K562 (cell line): ENCODE results near the gene CSNK1A1L. TPM values are rescaled to one million over a fixed set of nuclear protein-coding genes. Genes with fewer than 3 reads are reported as not detected.
A peak's percentile ranks its signal among the peaks of the same experiment; 100 is the strongest.

Experiments
- ATAC-seq: fragments of 200-7000 bp; cut with Tn5 transposase; 3 replicates; pipeline ENCODE4 v1.9.1; 2020; ENCODE audit warnings: moderate library complexity
- BruUV-seq: library from RNA; stranded (reverse); fragments of 400-500 nt; replicated peaks from 2 replicates; lab custom pipeline; 2021; lab: Mats Ljungman, UMichigan
- CTCF ChIA-PET: fragments of 300-600 bp; formaldehyde crosslinking; extraction: SDS; loops from one replicate; lab custom pipeline; 2021; ENCODE audit warnings: low intra/inter-chr PET ratio; lab: Yijun Ruan, JAX
- POLR2A ChIA-PET: fragments of 300-600, 350-650 bp; sonication (Branson Sonifier 250); formaldehyde crosslinking; extraction: SDS; loops from one replicate; lab custom pipeline; 2021; ENCODE audit warnings: antibody characterized with exemption, inconsistent platforms; lab: Yijun Ruan, JAX
- DNase-seq, 4 experiments: peaks; one replicate each; pipeline versions ENCODE4 v3.0.0 to v3.0.0-alpha.2; 2011 to 2018; ENCODE audit warnings: low spot score in 3 of 4, mixed read lengths in 3 of 4; ENCODE audit errors: extremely low read depth in 1 of 4
- FAIRE-seq: peaks from 2 replicates; lab custom pipeline; 2011; peaks lifted over from hg19 to GRCh38; lab: Jason Lieb, UNC
- H2AFZ ChIP-seq: 2 replicates; pipeline ENCODE4 v1.6.0; 2011; ENCODE audit warnings: low read depth, low read length, control low read depth, inconsistent platforms
- H3K27ac ChIP-seq: fragments of 200-600 bp; 3 replicates; pipeline ENCODE4 v1.8.0; 2011; ENCODE audit warnings: low read depth, mild to moderate bottlenecking, control low read depth, inconsistent platforms, low read length, moderate library complexity, mixed read lengths; ENCODE audit errors: extremely low read depth
- H3K27me3 ChIP-seq, 2 experiments: fragments of 300-600 bp in 1 of 2; 2 replicates in 1 of 2; 3 replicates in 1 of 2; pipeline versions ENCODE4 v1.6.0 to v1.8.0; 2011; ENCODE audit warnings: inconsistent platforms in 2 of 2, low read length in 2 of 2, mild to moderate bottlenecking in 1 of 2, mixed read lengths in 1 of 2, moderate library complexity in 1 of 2; ENCODE audit not compliant: control insufficient read depth in 2 of 2, insufficient read depth in 2 of 2
- H3K36me3 ChIP-seq: fragments of 300-600 bp; 3 replicates; pipeline ENCODE4 v1.8.0; 2011; ENCODE audit warnings: mild to moderate bottlenecking, low read length, inconsistent platforms; ENCODE audit not compliant: control insufficient read depth, insufficient read depth
- H3K4me1 ChIP-seq, 2 experiments: fragments of 200-600 bp in 1 of 2; replicated peaks in 1 of 2; 2 replicates in 1 of 2; 3 replicates in 1 of 2; pipeline versions ENCODE4 v1.5.1 to v1.8.0; 2011; ENCODE audit warnings: inconsistent platforms in 2 of 2, low read length in 2 of 2, mild to moderate bottlenecking in 1 of 2, mixed read lengths in 1 of 2, moderate library complexity in 1 of 2; ENCODE audit not compliant: control insufficient read depth in 2 of 2, insufficient read depth in 2 of 2
- H3K4me2 ChIP-seq: 2 replicates; pipeline ENCODE4 v1.6.1; 2011; ENCODE audit warnings: low read length, control low read depth, inconsistent platforms, mixed read lengths; ENCODE audit not compliant: insufficient read depth
- H3K4me3 ChIP-seq: fragments of 200-600 bp; sonication (generic), shearing (Covaris generic); 2 replicates; pipeline ENCODE4 v1.5.1; 2016; ENCODE audit warnings: control low read depth, inconsistent platforms
- H3K79me2 ChIP-seq: fragments of 200-600 bp; 3 replicates; pipeline ENCODE4 v1.8.0; 2011; ENCODE audit warnings: low read length, inconsistent platforms; ENCODE audit not compliant: control insufficient read depth, insufficient read depth
- H3K9ac ChIP-seq, 2 experiments: 2 replicates each; pipeline versions ENCODE4 v1.6.0 to v1.6.1; 2011; ENCODE audit warnings: low read depth in 2 of 2, low read length in 2 of 2, control low read depth in 1 of 2, inconsistent platforms in 1 of 2, mild to moderate bottlenecking in 1 of 2, mixed read lengths in 1 of 2; ENCODE audit not compliant: insufficient read depth in 1 of 2
- H3K9me1 ChIP-seq: one replicate; pipeline ENCODE4 v1.6.0; 2011; ENCODE audit warnings: inconsistent platforms, mild to moderate bottlenecking, low read length, moderate library complexity; ENCODE audit not compliant: control insufficient read depth, insufficient read depth
- H3K9me3 ChIP-seq: replicated peaks from 2 replicates; pipeline ENCODE4 v1.5.1; 2011; ENCODE audit warnings: low read depth, low read length, inconsistent platforms; ENCODE audit not compliant: control insufficient read depth, insufficient read depth
- H4K20me1 ChIP-seq: replicated peaks from 2 replicates; pipeline ENCODE4 v1.6.1; 2011; ENCODE audit warnings: low read length, inconsistent platforms, mixed read lengths; ENCODE audit not compliant: control insufficient read depth, insufficient read depth
- FOSL1 ChIP-seq: fragments of 200-800 bp; sonication (Bioruptor generic); conservative IDR thresholded peaks from 2 replicates; pipeline ENCODE4 v1.6.1; 2016; ENCODE audit warnings: missing genetic modification characterization, missing compliant biosample characterization
- FOXA3 ChIP-seq, 2 experiments: fragments of 450-650 bp in 1 of 2; sonication (generic) in 1 of 2; formaldehyde crosslinking; IDR thresholded peaks in 1 of 2; conservative IDR thresholded peaks in 1 of 2; 2 replicates each; pipeline versions ENCODE4 v1.4.0 to v1.8.0; 2020 to 2022; ENCODE audit warnings: mild to moderate bottlenecking in 2 of 2, missing genetic modification reagents in 1 of 2
- MCM7 ChIP-seq, 2 experiments: fragments of 450-650 bp; IDR thresholded peaks; 2 replicates each; pipeline ENCODE4 v1.6.1; 2016 to 2018
- PHB ChIP-seq: fragments of 250-450 bp; sonication (Bioruptor Pico); IDR thresholded peaks from 2 replicates; pipeline ENCODE4 v1.5.0; 2021
- SRSF1 ChIP-seq: fragments of 200-400 bp; formaldehyde crosslinking; IDR thresholded peaks from 2 replicates; pipeline ENCODE4 v1.6.1; 2017; ENCODE audit warnings: mild to moderate bottlenecking, low read depth, low read length, moderate library complexity
- ZKSCAN3 ChIP-seq: fragments of 250-450 bp; sonication (Bioruptor Pico); IDR thresholded peaks from 2 replicates; pipeline ENCODE4 v1.4.0; 2020
- WGBS: fragments of 100-300 bp; shearing (Covaris generic); methylation state at CpG from one replicate; pipeline ENCODE4 v1.1.6; 2016; ENCODE audit warnings: low coverage, mixed read lengths; ENCODE audit not compliant: insufficient coverage; ENCODE audit errors: missing lambda C conversion rate; 5-methylcytosine and 5-hydroxymethylcytosine counted together
- in situ Hi-C: fragments of 300-500 bp; cut with MboI; formaldehyde crosslinking; loops from 4 replicates; pipeline ENCODE4 v1.15.0; 2018; ENCODE audit warnings: inconsistent platforms, mixed read lengths
- intact Hi-C: fragments of 100-400 bp; cut with micrococcal nuclease; formaldehyde crosslinking; loops from 2 replicates; pipeline ENCODE4 v1.14.2; 2022
- polyA plus RNA-seq, 8 experiments: library from polyadenylated mRNA; depleted of rRNA in 4 of 8; stranded (reverse) in 5 of 8; unstranded in 3 of 8; fragments of >200 nt; fragmentation: Nextera tagmentation in 2 of 8; fragmentation: Illumina TruSeq in 1 of 8; extraction: Ambion mirVana in 2 of 8; extraction: Trizol in 1 of 8; gene quantifications; 2 replicates each; pipeline versions ENCODE4 v1.2.1 to v1.2.3, GENCODE V29; 2011 to 2014; ENCODE audit warnings: inconsistent platforms in 1 of 8, missing spikeins in 1 of 8
- total RNA-seq, 7 experiments: library from RNA; depleted of rRNA in 6 of 7; stranded (reverse); fragments of >200 nt in 6 of 7; fragmentation: Illumina TruSeq in 2 of 7; extraction: Trizol in 2 of 7; gene quantifications; 2 replicates each; pipeline versions ENCODE4 v1.2.1 to v1.2.3, GENCODE V29; 2011 to 2021; ENCODE audit warnings: low replicate concordance in 1 of 7

CSNK1A1L gene
- total and polyA plus RNA-seq, 9 of the 15 experiments (the other 6 are each of a cell fraction or from before 2014, with no cell fraction given), result not detected

DNA sequence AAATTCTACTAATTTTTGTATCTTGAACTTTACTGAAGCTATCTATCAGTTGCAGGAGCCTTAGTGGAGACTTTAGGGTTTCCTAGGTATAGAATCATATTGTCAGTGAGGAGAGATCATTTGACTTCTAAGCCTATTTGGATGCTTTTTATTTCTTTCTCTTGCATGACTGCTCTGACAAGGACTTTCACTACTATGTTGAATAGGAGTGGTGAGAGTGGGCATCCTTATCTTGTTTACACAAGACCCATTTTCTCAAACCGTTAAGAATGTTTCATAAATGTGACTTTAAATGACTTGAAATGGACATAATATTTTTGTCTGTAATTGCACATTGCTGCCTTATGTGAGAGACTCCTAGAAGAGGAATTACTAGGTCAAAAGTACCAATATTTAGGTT lies 17.9 kb upstream of the CSNK1A1L start:
- Histone ChIP-seq H3K9me1 (no peaks in the 10 kb centered on the region), H3K27ac (no peak overlapping the region), H3K79me2 (no peaks in the 10 kb centered on the region)
- POLR2A ChIA-PET, result interaction anchor here (1.8 kb wide), 1 partner anchor 12 kb away, joined by 4 read pairs; no protein-coding TSS in a partner anchor
- intact Hi-C loops, result no loop called here
- TF ChIP-seq FOXA3 (CRISPR knock-in tag; conservative IDR thresholded peaks at IDR 0.05 in 1 of 2, IDR thresholded peaks at IDR 0.05 in 1 of 2) (0 out of 4 replicates have a peak, but pooled peaks of 1 of the 2 experiments have one; percentile 24), PHB (CRISPR knock-in tag) (no peak)
- TF ChIP-seq, all 486 proteins: peak for 1
- no peak for FAIRE-seq
- CTCF ChIA-PET, result no interaction called here
- no TSS peak for BruUV-seq
- in situ Hi-C loops, result loop anchor here (25.0 kb wide), 2 partner anchors 489 to 1464 kb away; no protein-coding TSS in a partner anchor
- no peak overlapping the region for H3K4me3 ChIP-seq
- no peaks in the 10 kb centered on the region for H3K36me3 ChIP-seq
- no peaks in the 10 kb centered on the region for H3K4me1 ChIP-seq
- no peak overlapping the region for H2AFZ ChIP-seq
- no peak overlapping the region for H3K4me2 ChIP-seq
- H3K9me3 ChIP-seq, result no peaks in the 10 kb centered on the region
- DNase-seq, result no peak
- WGBS, result 0% methylated on average over 1 of the region's 1 CpG
- no peaks in the 10 kb centered on the region for H4K20me1 ChIP-seq
- H3K27me3 ChIP-seq, result no peaks in the 10 kb centered on the region
- no peak for ATAC-seq
- no peak overlapping the region for H3K9ac ChIP-seq

DNA sequence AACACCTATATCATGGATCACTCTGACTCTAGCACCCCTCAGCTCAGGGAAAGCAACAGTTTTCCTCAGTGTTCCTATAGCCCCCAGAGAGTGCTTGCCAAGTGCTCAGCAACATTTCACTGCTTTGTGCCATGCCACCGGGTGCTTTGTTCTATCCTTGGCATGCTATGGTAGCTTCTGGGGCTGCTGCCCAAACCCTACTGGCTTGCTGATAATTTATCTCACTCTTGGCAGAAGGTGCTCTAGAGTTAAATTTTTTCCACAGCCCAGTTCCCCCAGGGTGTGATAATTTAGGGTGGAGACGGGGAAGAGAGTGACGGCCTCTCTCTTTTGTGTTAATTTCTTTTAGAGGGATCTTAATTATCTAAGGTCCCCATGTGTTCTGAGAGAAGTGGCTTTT lies 12.6 kb upstream of the CSNK1A1L start:
- intact Hi-C loops, result no loop called here
- in situ Hi-C loops, result loop anchor here (25.0 kb wide), 2 partner anchors 494 to 1469 kb away; no protein-coding TSS in a partner anchor
- no peak for DNase-seq
- Histone ChIP-seq H3K4me2 (no peak overlapping the region), H3K9me3 (no peaks in the 10 kb centered on the region), H3K79me2 (no peaks in the 10 kb centered on the region), H3K4me3 (no peak overlapping the region), H3K27ac (no peak overlapping the region), H3K4me1 (no peaks in the 10 kb centered on the region), H3K9ac (no peak overlapping the region), H4K20me1 (no peaks in the 10 kb centered on the region), H3K9me1 (no peaks in the 10 kb centered on the region), H3K27me3 (no peaks in the 10 kb centered on the region), H3K36me3 (no peaks in the 10 kb centered on the region), H2AFZ (no peak overlapping the region)
- no peak for ATAC-seq
- BruUV-seq, result no TSS peak
- 0% methylated on average over 3 of the region's 3 CpGs for WGBS
- TF ChIP-seq MCM7 (IDR thresholded peaks at IDR 0.05) (no peak), FOSL1 (no peak), SRSF1 (no peak), ZKSCAN3 (no peak)
- FAIRE-seq, result no peak
- CTCF ChIA-PET, result no interaction called here
- POLR2A ChIA-PET, result no interaction called here
